Karpas-422 (cell line): ENCODE measurements around the gene URB1. TPM values are rescaled to one million over a fixed set of nuclear protein-coding genes. Genes with fewer than 3 reads are reported as not detected.

ENCODE experiments used
- DNase-seq: peaks from one replicate; pipeline ENCODE4 v3.0.0-alpha.2; 2015
- H2AFZ ChIP-seq: fragments of 200-600 bp; sonication (generic); 2 replicates; pipeline ENCODE4 v1.6.1; 2014; ENCODE audit warnings: antibody characterized with exemption, low read length, mixed read lengths
- H3K27ac ChIP-seq: fragments of 200-600 bp; sonication (generic); 2 replicates; pipeline ENCODE4 v1.5.1; 2014; ENCODE audit warnings: mild to moderate bottlenecking, low read length, moderate library complexity
- H3K27me3 ChIP-seq: fragments of 200-600 bp; sonication (generic); 2 replicates; pipeline ENCODE4 v1.6.1; 2014; ENCODE audit warnings: low read length, mixed read lengths
- H3K36me3 ChIP-seq: fragments of 200-600 bp; sonication (generic); 2 replicates; pipeline ENCODE4 v1.6.1; 2014; ENCODE audit warnings: low read length, mixed read lengths; ENCODE audit not compliant: insufficient read depth
- H3K4me1 ChIP-seq: fragments of 200-600 bp; sonication (generic); 2 replicates; pipeline ENCODE4 v1.6.1; 2014; ENCODE audit warnings: mild to moderate bottlenecking, low read length, mixed read lengths
- H3K4me2 ChIP-seq: fragments of 200-600 bp; sonication (generic); 2 replicates; pipeline ENCODE4 v1.6.1; 2014; ENCODE audit warnings: low read length, low read depth, mild to moderate bottlenecking; ENCODE audit not compliant: poor library complexity, severe bottlenecking
- H3K4me3 ChIP-seq: fragments of 200-600 bp; sonication (generic); 2 replicates; pipeline ENCODE4 v1.5.1; 2014; ENCODE audit warnings: mild to moderate bottlenecking, antibody characterized with exemption, low read length, mixed read lengths
- H3K79me2 ChIP-seq: fragments of 200-600 bp; sonication (generic); 2 replicates; pipeline ENCODE4 v1.6.1; 2014; ENCODE audit warnings: mild to moderate bottlenecking, low read length, mixed read lengths
- H3K9ac ChIP-seq: fragments of 200-600 bp; sonication (generic); 2 replicates; pipeline ENCODE4 v1.6.0; 2014; ENCODE audit warnings: low read length
- H3K9me2 ChIP-seq: fragments of 200-600 bp; sonication (generic), shearing (Covaris generic); replicated peaks from 2 replicates; pipeline ENCODE4 v1.6.0; 2014; ENCODE audit warnings: mild to moderate bottlenecking, low read length, moderate library complexity; ENCODE audit not compliant: insufficient read depth
- H3K9me3 ChIP-seq: fragments of 300-700, 200-600 bp; sonication (generic); 2 replicates; pipeline ENCODE4 v1.6.1; 2014; ENCODE audit warnings: low read length, mixed read lengths
- H4K20me1 ChIP-seq: fragments of 200-600 bp; sonication (generic); 2 replicates; pipeline ENCODE4 v1.6.1; 2014; ENCODE audit warnings: mild to moderate bottlenecking, antibody characterized with exemption, low read length, low read depth; ENCODE audit not compliant: insufficient read depth
- total RNA-seq: library from RNA; depleted of rRNA; stranded (reverse); fragments of >200 nt; shearing (Covaris generic); gene quantifications from 2 replicates; pipeline ENCODE4 v1.2.3, GENCODE V29; 2014; ENCODE audit warnings: low replicate concordance

URB1 gene
- total RNA-seq, 1 experiment from 2014 or later: 12.7 TPM

DNA sequence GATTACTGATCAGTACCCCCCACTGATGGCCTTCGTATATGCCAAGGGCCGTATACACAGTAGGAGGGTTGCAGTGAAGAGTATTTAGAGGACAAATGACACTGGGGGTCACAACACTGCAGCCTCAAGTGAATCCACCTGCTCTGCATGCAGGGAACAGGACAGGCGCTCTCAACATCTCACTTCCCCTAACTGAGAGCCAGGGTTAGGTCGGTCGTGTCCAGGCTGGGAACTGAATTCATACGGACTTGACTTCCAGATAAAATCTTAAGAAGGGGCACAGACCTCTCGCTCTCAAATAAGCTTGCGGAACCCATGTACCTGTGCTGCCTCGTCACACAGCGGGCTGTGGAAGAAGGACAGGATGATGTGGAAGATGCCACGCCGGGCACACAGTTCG, 71.3 kb downstream of the URB1 start:
- Histone ChIP-seq H4K20me1 (no peaks in the 10 kb centered on the region), H3K79me2 (no peaks in the 10 kb centered on the region), H3K27me3 (no peaks in the 10 kb centered on the region), H3K9ac (no peak overlapping the region), H3K4me2 (no peak overlapping the region), H3K27ac (no peak overlapping the region), H3K36me3 (peaks cover 37% of the 10 kb centered on the region), H3K4me3 (no peak overlapping the region), H2AFZ (no peak overlapping the region), H3K9me2 (no peaks in the 10 kb centered on the region), H3K9me3 (no peaks in the 10 kb centered on the region), H3K4me1 (no peaks in the 10 kb centered on the region)
- no peak for DNase-seq

DNA sequence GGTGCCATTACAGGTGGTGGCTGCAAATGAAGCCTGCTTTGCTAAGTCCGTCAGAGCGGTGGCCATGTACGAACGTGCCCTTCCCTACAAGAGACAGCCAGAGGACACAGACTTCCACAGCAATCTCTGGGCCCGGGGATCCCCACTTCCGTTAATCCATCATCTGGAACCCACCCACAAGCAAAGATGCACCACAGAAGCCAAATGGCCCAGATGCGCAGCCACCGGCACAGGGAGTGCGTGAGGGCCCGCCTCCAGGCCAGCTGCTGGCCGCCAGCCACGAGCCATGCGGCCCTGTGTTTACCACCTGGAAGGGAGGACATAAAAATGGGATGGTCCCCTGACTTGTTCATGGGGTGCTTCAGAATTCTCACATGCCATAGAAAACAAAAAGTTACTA, 72.1 kb downstream of the URB1 start:
- no peak overlapping the region for H3K27ac ChIP-seq

DNA sequence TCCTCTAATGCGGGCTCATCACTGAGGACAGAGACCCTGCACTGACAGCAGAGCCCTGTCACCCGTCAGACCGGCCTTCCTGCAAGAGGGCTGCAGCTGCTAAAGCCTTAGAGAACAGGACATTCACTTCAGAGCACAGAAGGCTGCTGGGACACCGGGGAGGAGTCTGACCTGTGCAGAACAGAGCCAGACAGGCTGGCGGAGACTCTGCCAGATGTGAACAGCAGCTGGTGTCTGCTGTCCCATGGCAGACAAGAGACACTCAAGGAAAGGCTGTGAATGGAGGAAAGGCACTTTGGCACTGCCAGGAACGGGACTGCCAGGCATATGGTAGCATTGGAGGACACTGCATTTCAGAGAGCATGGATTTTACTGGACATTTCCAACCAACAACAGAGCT, 72.8 kb downstream of the URB1 start:
- Histone ChIP-seq H3K79me2 (no peaks in the 10 kb centered on the region), H3K27ac (no peak overlapping the region), H3K4me1 (no peaks in the 10 kb centered on the region), H3K9ac (no peak overlapping the region), H3K27me3 (no peaks in the 10 kb centered on the region), H3K4me3 (no peak overlapping the region), H3K9me2 (no peaks in the 10 kb centered on the region), H4K20me1 (no peaks in the 10 kb centered on the region), H3K36me3 (peaks cover 24% of the 10 kb centered on the region), H2AFZ (no peak overlapping the region), H3K4me2 (no peak overlapping the region), H3K9me3 (no peaks in the 10 kb centered on the region)
- no peak for DNase-seq

More for the DNA sequence above, 72.1 kb downstream of the URB1 start:
- Histone ChIP-seq H3K4me3 (no peak overlapping the region), H2AFZ (no peak overlapping the region), H3K4me1 (no peaks in the 10 kb centered on the region), H3K9me2 (no peaks in the 10 kb centered on the region), H3K4me2 (no peak overlapping the region), H3K9me3 (no peaks in the 10 kb centered on the region), H3K79me2 (no peaks in the 10 kb centered on the region), H3K27me3 (no peaks in the 10 kb centered on the region), H3K36me3 (peaks cover 30% of the 10 kb centered on the region), H3K9ac (no peak overlapping the region), H4K20me1 (no peaks in the 10 kb centered on the region)
- DNase-seq: no peak

DNA sequence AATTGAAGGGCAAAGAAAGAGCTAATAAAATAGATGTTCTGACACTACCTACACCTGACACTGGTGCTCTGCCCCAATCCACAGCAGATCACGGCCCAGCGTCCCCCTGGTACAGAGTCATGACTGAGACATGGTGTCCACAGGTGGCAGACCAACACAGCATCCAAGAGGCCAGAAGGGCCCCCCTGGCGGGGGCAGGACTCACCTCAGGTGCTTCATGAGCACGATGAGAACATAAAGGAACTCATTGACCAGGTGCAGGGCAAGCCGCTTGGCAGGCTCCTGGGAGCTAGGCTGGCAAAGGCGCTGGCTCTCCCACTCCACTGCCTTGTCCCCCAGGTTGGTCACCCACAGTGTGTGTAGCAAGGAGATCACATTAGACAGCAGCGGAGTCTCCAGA, 73.8 kb downstream of the URB1 start:
- H3K9me3 ChIP-seq: no peaks in the 10 kb centered on the region
- no peak overlapping the region for H3K9ac ChIP-seq
- no peak for DNase-seq
- H3K9me2 ChIP-seq: no peaks in the 10 kb centered on the region
- H3K27ac ChIP-seq: no peak overlapping the region
- no peak overlapping the region for H3K4me3 ChIP-seq
- no peaks in the 10 kb centered on the region for H4K20me1 ChIP-seq
- H3K4me1 ChIP-seq: no peaks in the 10 kb centered on the region
- no peaks in the 10 kb centered on the region for H3K79me2 ChIP-seq
- H3K27me3 ChIP-seq: no peaks in the 10 kb centered on the region
- H3K4me2 ChIP-seq: no peak overlapping the region
- H3K36me3 ChIP-seq: peaks cover 17% of the 10 kb centered on the region
- H2AFZ ChIP-seq: no peak overlapping the region

DNA sequence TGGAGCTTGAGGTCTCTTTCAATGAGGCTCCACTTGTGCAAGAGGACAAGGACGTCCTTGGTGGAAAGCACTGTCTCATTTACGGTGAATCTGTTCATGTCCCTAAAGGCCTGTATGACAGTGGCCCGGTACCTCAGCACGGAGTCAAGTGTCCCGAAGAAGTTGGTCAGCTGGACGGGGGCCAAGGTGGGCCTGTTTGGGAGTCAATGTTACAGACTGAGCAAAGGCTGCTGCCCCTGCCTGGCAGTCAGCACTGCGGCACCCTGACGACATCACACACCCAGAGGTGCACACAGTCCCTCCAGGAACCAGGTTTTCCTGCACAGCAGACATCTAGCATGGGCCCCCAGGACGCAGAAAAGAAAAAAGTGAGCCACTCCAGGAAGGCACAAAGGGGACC, 75.1 kb downstream of the URB1 start:
- Histone ChIP-seq H2AFZ (no peak overlapping the region), H3K4me2 (no peak overlapping the region), H3K79me2 (peaks cover 6% of the 10 kb centered on the region), H3K9me2 (no peaks in the 10 kb centered on the region), H3K4me1 (no peaks in the 10 kb centered on the region), H3K9ac (no peak overlapping the region), H4K20me1 (no peaks in the 10 kb centered on the region), H3K36me3 (peaks cover 17% of the 10 kb centered on the region), H3K9me3 (no peaks in the 10 kb centered on the region), H3K27ac (no peak overlapping the region), H3K27me3 (no peaks in the 10 kb centered on the region), H3K4me3 (no peak overlapping the region)
- no peak for DNase-seq

DNA sequence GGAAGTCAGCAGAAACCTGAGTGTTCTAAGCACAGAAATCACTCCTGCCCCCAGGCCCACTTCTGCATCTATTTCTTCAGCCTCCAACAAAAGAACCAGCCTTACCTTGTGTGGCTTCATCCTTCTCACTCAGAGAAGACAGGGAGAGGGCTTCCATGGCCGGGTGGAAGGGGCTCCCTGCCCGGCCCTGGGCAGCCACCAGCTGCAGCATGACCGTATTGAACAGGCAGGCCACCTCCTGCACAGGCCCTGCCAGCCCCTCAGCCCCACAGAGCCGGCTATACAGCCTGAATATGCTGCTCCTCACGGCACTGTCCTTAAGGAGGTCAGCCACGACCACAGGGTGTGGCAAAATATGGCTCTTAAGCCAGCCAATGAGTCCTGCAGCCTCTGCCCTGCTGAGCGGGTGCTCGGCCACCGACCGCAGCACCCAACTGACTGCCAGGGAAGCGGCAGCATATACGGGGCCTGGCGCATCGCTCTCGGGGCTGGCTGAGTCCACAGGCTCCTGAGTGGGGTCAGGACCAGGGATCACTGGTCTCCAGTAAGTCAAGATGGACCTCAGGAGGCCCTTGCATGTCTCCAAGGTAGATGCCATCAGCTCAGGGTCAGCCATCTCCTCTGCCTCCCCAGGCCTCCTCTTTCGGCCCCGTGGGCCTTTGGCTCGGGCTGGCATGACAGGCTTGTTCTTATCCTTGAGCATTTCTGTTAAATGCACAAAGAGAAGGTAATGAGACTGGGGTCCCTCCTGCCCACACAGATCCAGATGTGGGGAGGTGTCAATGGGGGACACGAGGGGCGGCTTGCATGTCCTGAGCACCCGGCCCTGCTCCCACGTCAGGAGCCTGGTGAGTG, 76.2 kb downstream of the URB1 start:
- Histone ChIP-seq H3K27me3 (no peaks in the 10 kb centered on the region), H3K4me1 (no peaks in the 10 kb centered on the region), H3K4me2 (no peak overlapping the region), H3K9me3 (no peaks in the 10 kb centered on the region), H3K4me3 (no peak overlapping the region), H3K9me2 (no peaks in the 10 kb centered on the region), H3K79me2 (peaks cover 6% of the 10 kb centered on the region), H3K9ac (no peak overlapping the region), H2AFZ (no peak overlapping the region), H3K27ac (no peak overlapping the region), H3K36me3 (peaks cover 14% of the 10 kb centered on the region), H4K20me1 (no peaks in the 10 kb centered on the region)
- no peak for DNase-seq

DNA sequence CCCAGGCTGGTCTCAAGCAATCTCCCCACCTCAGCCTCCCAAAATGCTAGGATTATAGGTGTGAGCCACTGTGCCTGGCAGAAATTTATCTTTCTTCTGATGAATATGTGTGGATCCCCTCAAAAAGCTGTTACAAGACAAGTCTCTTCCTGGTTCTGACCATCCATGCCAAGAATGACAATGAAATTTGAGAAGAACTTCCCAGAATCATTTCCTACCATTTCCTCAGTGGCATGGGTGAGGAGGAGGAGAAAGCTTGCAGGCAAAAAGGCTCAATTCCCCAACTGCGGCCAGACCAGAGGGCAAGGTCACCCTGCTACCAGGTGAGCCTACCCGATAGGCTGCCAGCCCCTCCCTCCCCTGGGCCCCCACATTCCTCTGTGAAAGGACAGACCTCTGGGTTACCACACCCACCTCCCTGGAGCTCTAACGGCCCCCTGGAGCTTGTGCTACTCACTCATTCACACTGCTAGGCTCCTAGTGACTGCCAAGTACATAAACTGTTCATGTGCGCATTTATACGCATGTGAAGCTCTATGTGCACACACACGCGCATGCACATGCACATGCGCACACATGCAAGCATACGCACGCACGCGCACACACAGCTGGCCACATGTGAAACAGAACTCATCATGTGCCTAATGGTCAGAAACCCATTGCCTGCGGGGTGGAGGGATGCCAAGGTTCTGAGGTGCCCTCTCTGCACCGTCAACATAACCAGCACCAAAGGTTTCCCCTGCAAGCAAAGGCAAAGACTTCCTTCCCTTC, 77.1 kb downstream of the URB1 start:
- Histone ChIP-seq H2AFZ (no peak overlapping the region), H3K27ac (no peak overlapping the region), H3K9ac (no peak overlapping the region), H3K9me3 (no peaks in the 10 kb centered on the region), H3K4me2 (no peak overlapping the region), H3K27me3 (no peaks in the 10 kb centered on the region), H3K4me1 (no peaks in the 10 kb centered on the region), H3K36me3 (peaks cover 8% of the 10 kb centered on the region; the same call in 1 of the 2 replicates), H3K4me3 (no peak overlapping the region), H4K20me1 (no peaks in the 10 kb centered on the region), H3K9me2 (no peaks in the 10 kb centered on the region), H3K79me2 (peaks cover 6% of the 10 kb centered on the region)
- no peak for DNase-seq

DNA sequence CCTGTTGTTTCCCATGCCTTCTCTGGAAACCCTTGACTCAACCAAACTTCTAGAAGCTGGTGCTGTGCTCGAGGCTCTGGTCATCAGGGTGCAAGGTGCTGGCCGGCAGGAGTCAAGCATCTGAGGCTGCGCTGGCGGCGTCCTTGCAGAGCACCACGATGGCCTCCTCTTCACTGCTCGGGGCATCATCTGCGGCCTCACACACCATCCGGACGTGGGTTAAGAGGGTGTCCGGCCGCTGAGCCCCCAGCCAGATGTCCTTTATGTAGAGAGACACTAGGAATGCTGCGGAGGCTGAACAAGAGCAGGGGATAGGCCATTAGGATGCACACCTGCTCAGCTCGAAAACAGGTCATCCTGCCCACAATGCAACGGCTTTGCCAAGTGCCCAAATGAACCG, 78.0 kb downstream of the URB1 start:
- H2AFZ ChIP-seq: no peak overlapping the region
- H3K9me3 ChIP-seq: no peaks in the 10 kb centered on the region
- H3K36me3 ChIP-seq: peaks cover 8% of the 10 kb centered on the region; the same call in 1 of the 2 replicates
- no peaks in the 10 kb centered on the region for H4K20me1 ChIP-seq
- DNase-seq: no peak
- no peak overlapping the region for H3K4me2 ChIP-seq
- no peaks in the 10 kb centered on the region for H3K4me1 ChIP-seq
- no peak overlapping the region for H3K4me3 ChIP-seq
- no peak overlapping the region for H3K27ac ChIP-seq
- H3K79me2 ChIP-seq: peaks cover 6% of the 10 kb centered on the region
- H3K9ac ChIP-seq: no peak overlapping the region
- no peaks in the 10 kb centered on the region for H3K9me2 ChIP-seq
- no peaks in the 10 kb centered on the region for H3K27me3 ChIP-seq
